GM19395 (cell line): Measurements from ENCODE around the gene CCDC167.

Source experiments
- ATAC-seq: cut with Tn5 transposase; IDR thresholded peaks from one replicate; pipeline ENCODE4 v1.9.1; 2021; ENCODE audit warnings: mild to moderate bottlenecking, moderate library complexity; ENCODE audit not compliant: unreplicated experiment

The CCDC167 gene

GRCh38 chr6:37491171-37491829, 8.4 kb downstream of the CCDC167 start:
- ATAC-seq: no peak

- no peak for ATAC-seq
Observed at GRCh38 chr6:37490536-37491170, 9.0 kb downstream of the CCDC167 start.

GRCh38 chr6:37489697-37490336, 9.9 kb downstream of the CCDC167 start:
- no peak for ATAC-seq

GRCh38 chr6:37488476-37488875, 11.2 kb downstream of the CCDC167 start:
- no peak for ATAC-seq

- no peak for ATAC-seq
Observed at GRCh38 chr6:37487591-37488380, 11.9 kb downstream of the CCDC167 start.

- ATAC-seq: no peak
Observed at GRCh38 chr6:37486121-37486839, 13.4 kb downstream of the CCDC167 start.

GRCh38 chr6:37485291-37485702, 14.4 kb downstream of the CCDC167 start:
- ATAC-seq: no peak

GRCh38 chr6:37484786-37485170, 14.9 kb downstream of the CCDC167 start:
- ATAC-seq: no peak

GRCh38 chr6:37483917-37484785, 15.5 kb downstream of the CCDC167 start:
- ATAC-seq: peak; percentile 50

GRCh38 chr6:37483252-37483901, 16.3 kb downstream of the CCDC167 start:
- ATAC-seq: no peak

GRCh38 chr6:37482606-37483251, 17.0 kb downstream of the CCDC167 start:
- no peak for ATAC-seq

- ATAC-seq: no peak
Observed at GRCh38 chr6:37481711-37482605, 17.7 kb downstream of the CCDC167 start.

- no peak for ATAC-seq
Observed at GRCh38 chr6:37480951-37481534, 18.6 kb downstream of the CCDC167 start.

- no peak for ATAC-seq
Observed at GRCh38 chr6:37480118-37480736, 19.5 kb downstream of the CCDC167 start.

GRCh38 chr6:37479266-37479854, 20.3 kb downstream of the CCDC167 start:
- no peak for ATAC-seq

GRCh38 chr6:37478827-37479226, 20.9 kb downstream of the CCDC167 start:
- no peak for ATAC-seq
